HEK293T (cell line): ENCODE measurements around the gene LMTK3.

ENCODE experiments used
- BHLHE40 ChIP-seq: fragments of 450-650 bp; IDR thresholded peaks from 2 replicates; pipeline ENCODE4 v1.6.1; 2016; ENCODE audit warnings: mild to moderate bottlenecking, moderate library complexity, borderline replicate concordance
- ELF4 ChIP-seq: fragments of 450-650 bp; IDR thresholded peaks from 2 replicates; pipeline ENCODE4 v1.6.1; 2017; ENCODE audit warnings: antibody characterized with exemption
- FOXA1 ChIP-seq: fragments of 450-650 bp; IDR thresholded peaks from 2 replicates; pipeline ENCODE4 v1.6.1; 2016; ENCODE audit warnings: mild to moderate bottlenecking
- HDGF ChIP-seq: fragments of 450-650 bp; IDR thresholded peaks from 2 replicates; pipeline ENCODE4 v1.6.1; 2017; ENCODE audit warnings: antibody characterized with exemption, borderline replicate concordance
- L3MBTL2 ChIP-seq: fragments of 450-650 bp; conservative IDR thresholded peaks from 2 replicates; pipeline ENCODE4 v1.6.1; 2016; ENCODE audit warnings: mild to moderate bottlenecking
- LEF1 ChIP-seq: fragments of 450-650 bp; IDR thresholded peaks from 2 replicates; pipeline ENCODE4 v1.6.1; 2017; ENCODE audit warnings: mild to moderate bottlenecking, borderline replicate concordance
- PKNOX1 ChIP-seq: fragments of 450-650 bp; IDR thresholded peaks from 2 replicates; pipeline ENCODE4 v1.6.1; 2016
- TARDBP ChIP-seq: fragments of 450-650 bp; IDR thresholded peaks from 2 replicates; pipeline ENCODE4 v1.6.1; 2016

DNA sequence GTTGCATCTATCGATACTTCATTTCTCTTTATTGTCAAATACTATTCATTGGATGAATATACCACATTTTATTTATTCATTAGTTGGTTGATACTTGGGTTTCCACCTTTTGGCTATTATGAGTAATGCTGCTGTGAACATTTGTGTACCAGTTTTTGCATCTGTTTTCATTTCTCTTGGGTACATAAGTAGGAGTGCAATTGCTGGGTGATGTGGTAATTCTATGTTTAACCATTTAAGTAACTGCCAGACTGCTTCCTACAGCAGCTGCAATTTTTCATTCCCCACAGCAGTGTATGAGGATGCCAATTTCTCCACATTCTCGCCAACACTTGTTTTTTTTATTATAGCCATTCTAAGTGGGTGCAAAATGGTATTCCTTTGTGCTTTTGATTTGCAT lies 53.6 kb downstream of the LMTK3 start:
- TF ChIP-seq TARDBP, result no peak
- no peak for TF ChIP-seq PKNOX1
- no peak for TF ChIP-seq BHLHE40
- TF ChIP-seq L3MBTL2, result no peak
- TF ChIP-seq FOXA1, result no peak
- no peak for TF ChIP-seq LEF1
- TF ChIP-seq HDGF, result no peak
- no peak for TF ChIP-seq ELF4
